GM23338 (cell line): ENCODE data around the gene SH2D3C. TPM values are rescaled to one million over a fixed set of nuclear protein-coding genes. Genes with fewer than 3 reads are reported as not detected.

Experiments
- ATAC-seq: fragments of 200-7000 bp; cut with Tn5 transposase; 3 replicates; pipeline ENCODE4 v1.9.1; 2020
- DNase-seq: peaks from one replicate; pipeline ENCODE4 v3.0.0-alpha.2; 2015; ENCODE audit warnings: low spot score
- H2AFZ ChIP-seq: fragments of 200-600 bp; sonication (generic); 2 replicates; pipeline ENCODE4 v1.8.0; 2016; ENCODE audit warnings: antibody characterized with exemption, mild to moderate bottlenecking, moderate library complexity
- H3F3A ChIP-seq: fragments of 200-600 bp; sonication (generic); replicated peaks from 2 replicates; pipeline ENCODE4 v1.8.0; 2017; ENCODE audit warnings: antibody characterized with exemption, mixed run types, low read depth
- H3K27ac ChIP-seq: fragments of 200-600 bp; sonication (generic); 2 replicates; pipeline ENCODE4 v1.6.1; 2016; ENCODE audit warnings: low read depth
- H3K27me3 ChIP-seq: fragments of 200-600 bp; sonication (generic); 2 replicates; pipeline ENCODE4 v1.8.0; 2016; ENCODE audit warnings: mild to moderate bottlenecking, mixed run types, moderate library complexity; ENCODE audit not compliant: insufficient read depth
- H3K36me3 ChIP-seq: fragments of 200-600 bp; sonication (generic); 2 replicates; pipeline ENCODE4 v1.8.0; 2016; ENCODE audit warnings: mild to moderate bottlenecking; ENCODE audit not compliant: insufficient read depth
- H3K4me1 ChIP-seq: fragments of 200-600 bp; sonication (generic); 2 replicates; pipeline ENCODE4 v1.8.0; 2016; ENCODE audit warnings: mild to moderate bottlenecking, moderate library complexity; ENCODE audit not compliant: insufficient read depth
- H3K4me2 ChIP-seq: fragments of 200-600 bp; sonication (generic); 2 replicates; pipeline ENCODE4 v1.7.1; 2017; ENCODE audit warnings: mixed run types
- H3K4me3 ChIP-seq: fragments of 200-600 bp; sonication (generic); 2 replicates; pipeline ENCODE4 v1.6.1; 2016; ENCODE audit warnings: mixed run types
- H3K79me2 ChIP-seq: fragments of 200-600 bp; sonication (generic); replicated peaks from 2 replicates; pipeline ENCODE4 v1.8.0; 2017; ENCODE audit warnings: mild to moderate bottlenecking; ENCODE audit not compliant: insufficient read depth
- H3K9me2 ChIP-seq: fragments of 200-600 bp; sonication (generic); 2 replicates; pipeline ENCODE4 v1.8.0; 2017; ENCODE audit not compliant: insufficient read depth
- H4K20me1 ChIP-seq: fragments of 200-600 bp; sonication (generic); replicated peaks from 2 replicates; pipeline ENCODE4 v1.8.0; 2017; ENCODE audit warnings: mild to moderate bottlenecking; ENCODE audit not compliant: insufficient read depth
- H3K27ac Mint-ChIP-seq: 2 replicates; pipeline ENCODE4 v1.8.0; 2020; ENCODE audit warnings: inconsistent platforms, mild to moderate bottlenecking, moderate library complexity, mixed read lengths
- H3K27me3 Mint-ChIP-seq: 3 replicates; pipeline ENCODE4 v1.8.0; 2022; ENCODE audit warnings: low read depth, mild to moderate bottlenecking, moderate library complexity, mixed read lengths, inconsistent platforms; ENCODE audit not compliant: insufficient read depth, poor library complexity
- H3K36me3 Mint-ChIP-seq: 3 replicates; pipeline ENCODE4 v1.8.0; 2021; ENCODE audit warnings: low read depth, mild to moderate bottlenecking, inconsistent platforms, moderate library complexity, mixed read lengths
- H3K4me1 Mint-ChIP-seq: 3 replicates; pipeline ENCODE4 v1.8.0; 2020; ENCODE audit warnings: mild to moderate bottlenecking, inconsistent platforms, mixed read lengths
- H3K4me3 Mint-ChIP-seq: 3 replicates; pipeline ENCODE4 v1.8.0; 2021; ENCODE audit warnings: moderate library complexity, mild to moderate bottlenecking, inconsistent platforms, mixed read lengths
- H3K9me3 Mint-ChIP-seq: 3 replicates; pipeline ENCODE4 v1.8.0; 2020; ENCODE audit warnings: moderate library complexity, mild to moderate bottlenecking, inconsistent platforms, mixed read lengths
- CREB1 ChIP-seq: fragments of 250-450 bp; sonication (Bioruptor Pico); IDR thresholded peaks from 2 replicates; pipeline ENCODE4 v1.5.0; 2020; ENCODE audit warnings: low read depth, mild to moderate bottlenecking, moderate library complexity
- EZH2 ChIP-seq: fragments of 200-600 bp; sonication (generic); IDR thresholded peaks from one replicate; pipeline ENCODE4 v1.8.0; 2017; ENCODE audit warnings: antibody characterized with exemption, mild to moderate bottlenecking, low read depth; ENCODE audit not compliant: unreplicated experiment
- EZH2phosphoT487 ChIP-seq: fragments of 200-600 bp; sonication (generic); IDR thresholded peaks from one replicate; pipeline ENCODE4 v1.8.1; 2018; ENCODE audit warnings: antibody characterized with exemption; ENCODE audit not compliant: unreplicated experiment
- JUNB ChIP-seq: IDR thresholded peaks from one replicate; pipeline ENCODE4 v1.6.1; 2016; ENCODE audit warnings: antibody characterized with exemption; ENCODE audit not compliant: unreplicated experiment
- NANOG ChIP-seq: IDR thresholded peaks from 2 replicates; pipeline ENCODE4 v1.6.1; 2016; ENCODE audit warnings: antibody characterized with exemption, borderline replicate concordance
- POLR2AphosphoS5 ChIP-seq: IDR thresholded peaks from 2 replicates; pipeline ENCODE4 v1.6.1; 2016; ENCODE audit warnings: antibody characterized with exemption, low read depth
- STAT1 ChIP-seq: IDR thresholded peaks from one replicate; pipeline ENCODE4 v1.6.1; 2016; ENCODE audit warnings: antibody characterized with exemption; ENCODE audit not compliant: unreplicated experiment
- ZNF114 ChIP-seq: fragments of 250-450 bp; sonication (Bioruptor Pico); IDR thresholded peaks from 2 replicates; pipeline ENCODE4 v1.5.0; 2020; ENCODE audit warnings: mild to moderate bottlenecking, moderate library complexity
- ZNF331 ChIP-seq: fragments of 250-450 bp; sonication (Bioruptor Pico); IDR thresholded peaks from 2 replicates; pipeline ENCODE4 v1.5.0; 2020; ENCODE audit warnings: low read depth, mild to moderate bottlenecking, moderate library complexity
- polyA plus RNA-seq: library from polyadenylated mRNA; unstranded; fragments of >200 nt; fragmentation: Nextera tagmentation; extraction: Ambion mirVana; gene quantifications from 2 replicates; pipeline ENCODE4 v1.2.1, GENCODE V29; 2016
- total RNA-seq: library from RNA; depleted of rRNA; stranded (reverse); fragments of >200 nt; shearing (Covaris generic); gene quantifications from 2 replicates; pipeline ENCODE4 v1.2.3, GENCODE V29; 2014
- TF ChIP-seq, protein P1 (sequence below): IDR thresholded peaks from 2 replicates; pipeline ENCODE4 v1.6.1; 2016; ENCODE audit warnings: antibody characterized with exemption
- TF ChIP-seq, protein P2 (sequence below), 2 experiments: fragments of 200-600 bp in 1 of 2; sonication (generic) in 1 of 2; conservative IDR thresholded peaks; 2 replicates each; pipeline versions ENCODE4 v1.5.1 to v1.6.1; 2016 to 2017; ENCODE audit warnings: antibody characterized with exemption in 2 of 2, low read depth in 2 of 2, mild to moderate bottlenecking in 2 of 2, moderate library complexity in 1 of 2
- TF ChIP-seq, protein P3 (sequence below): IDR thresholded peaks from one replicate; pipeline ENCODE4 v1.6.1; 2018; ENCODE audit warnings: antibody characterized with exemption; ENCODE audit not compliant: unreplicated experiment
- TF ChIP-seq, protein P4 (sequence below): fragments of 250-450 bp; sonication (Bioruptor Pico); IDR thresholded peaks from 2 replicates; pipeline ENCODE4 v1.5.0; 2020; ENCODE audit warnings: mild to moderate bottlenecking, moderate library complexity

Gene SH2D3C
- total and polyA plus RNA-seq, 2 experiments from 2014 or later, result 4.2 to 4.5 TPM

DNA sequence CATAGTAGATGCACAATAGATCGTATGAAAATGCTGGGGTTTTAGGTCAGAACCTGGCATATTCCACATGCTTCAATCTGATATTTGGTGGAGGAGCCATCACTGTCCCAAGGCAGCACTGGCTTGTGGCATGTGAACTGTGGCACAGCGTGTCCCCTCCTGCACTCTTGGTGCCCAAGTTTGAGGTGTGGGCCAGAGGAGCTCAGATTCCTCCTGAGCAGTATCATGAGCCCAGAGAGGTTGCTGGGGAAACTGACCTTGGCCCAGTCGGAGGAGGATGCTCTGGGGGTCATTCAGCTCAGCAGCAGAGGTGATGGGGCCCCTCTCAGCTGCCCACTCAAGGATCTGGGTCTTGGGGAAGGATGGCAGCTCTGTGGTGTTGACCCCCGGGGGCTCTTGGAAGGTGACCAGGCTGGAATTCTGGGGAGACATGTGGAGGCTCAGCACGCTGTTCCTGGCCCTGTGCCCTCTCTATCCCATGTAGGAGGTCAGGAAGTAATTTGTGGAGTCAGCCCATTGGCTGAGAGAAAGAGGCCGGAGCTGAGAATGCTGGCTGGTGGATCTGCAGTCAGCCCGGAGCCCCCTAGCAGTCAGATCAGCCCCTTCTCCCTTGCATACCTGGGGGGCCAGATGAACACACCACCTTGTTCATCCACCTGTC is 47.9 kb upstream of the SH2D3C start:
- Histone ChIP-seq H2AFZ (no peak overlapping the region; the same call in 1 of the 2 replicates), H3K27ac (no peak overlapping the region), H3K4me3 (no peak overlapping the region; the same call in 1 of the 2 replicates), H3K4me1 (peaks cover 8% of the 10 kb centered on the region), H4K20me1 (no peaks in the 10 kb centered on the region), H3K27me3 (peaks cover 12% of the 10 kb centered on the region; the same call in 1 of the 2 replicates), H3F3A (peaks cover 14% of the 10 kb centered on the region), H3K36me3 (no peaks in the 10 kb centered on the region; the same call in 1 of the 2 replicates), H3K79me2 (no peaks in the 10 kb centered on the region), H3K9me2 (no peaks in the 10 kb centered on the region), H3K4me2 (peak overlapping the region; percentile 65; the same call in 1 of the 2 replicates)
- Mint-ChIP-seq H3K4me3 (0 out of 3 replicates have a peak overlapping the region, but pooled peaks have one; percentile 57), H3K4me1 (peaks cover 34% of the 10 kb centered on the region), H3K9me3 (no peaks in the 10 kb centered on the region; the same call in 2 of the 3 replicates), H3K27me3 (peaks cover 18% of the 10 kb centered on the region), H3K27ac (no peak overlapping the region), H3K36me3 (no peaks in the 10 kb centered on the region)
- ATAC-seq, result no peak
- no peak for DNase-seq
- TF ChIP-seq NANOG, result no peak
- TF ChIP-seq, protein P1, sequence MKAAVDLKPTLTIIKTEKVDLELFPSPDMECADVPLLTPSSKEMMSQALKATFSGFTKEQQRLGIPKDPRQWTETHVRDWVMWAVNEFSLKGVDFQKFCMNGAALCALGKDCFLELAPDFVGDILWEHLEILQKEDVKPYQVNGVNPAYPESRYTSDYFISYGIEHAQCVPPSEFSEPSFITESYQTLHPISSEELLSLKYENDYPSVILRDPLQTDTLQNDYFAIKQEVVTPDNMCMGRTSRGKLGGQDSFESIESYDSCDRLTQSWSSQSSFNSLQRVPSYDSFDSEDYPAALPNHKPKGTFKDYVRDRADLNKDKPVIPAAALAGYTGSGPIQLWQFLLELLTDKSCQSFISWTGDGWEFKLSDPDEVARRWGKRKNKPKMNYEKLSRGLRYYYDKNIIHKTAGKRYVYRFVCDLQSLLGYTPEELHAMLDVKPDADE, result no peak
- TF ChIP-seq EZH2, result no peak
- TF ChIP-seq EZH2phosphoT487, result no peak
- no peak for TF ChIP-seq ZNF331
- TF ChIP-seq STAT1, result no peak
- no peak for TF ChIP-seq ZNF114 (CRISPR knock-in tag)
- no peak for TF ChIP-seq CREB1
- TF ChIP-seq POLR2AphosphoS5, result no peak
- no peak for TF ChIP-seq JUNB
- TF ChIP-seq, protein P2, sequence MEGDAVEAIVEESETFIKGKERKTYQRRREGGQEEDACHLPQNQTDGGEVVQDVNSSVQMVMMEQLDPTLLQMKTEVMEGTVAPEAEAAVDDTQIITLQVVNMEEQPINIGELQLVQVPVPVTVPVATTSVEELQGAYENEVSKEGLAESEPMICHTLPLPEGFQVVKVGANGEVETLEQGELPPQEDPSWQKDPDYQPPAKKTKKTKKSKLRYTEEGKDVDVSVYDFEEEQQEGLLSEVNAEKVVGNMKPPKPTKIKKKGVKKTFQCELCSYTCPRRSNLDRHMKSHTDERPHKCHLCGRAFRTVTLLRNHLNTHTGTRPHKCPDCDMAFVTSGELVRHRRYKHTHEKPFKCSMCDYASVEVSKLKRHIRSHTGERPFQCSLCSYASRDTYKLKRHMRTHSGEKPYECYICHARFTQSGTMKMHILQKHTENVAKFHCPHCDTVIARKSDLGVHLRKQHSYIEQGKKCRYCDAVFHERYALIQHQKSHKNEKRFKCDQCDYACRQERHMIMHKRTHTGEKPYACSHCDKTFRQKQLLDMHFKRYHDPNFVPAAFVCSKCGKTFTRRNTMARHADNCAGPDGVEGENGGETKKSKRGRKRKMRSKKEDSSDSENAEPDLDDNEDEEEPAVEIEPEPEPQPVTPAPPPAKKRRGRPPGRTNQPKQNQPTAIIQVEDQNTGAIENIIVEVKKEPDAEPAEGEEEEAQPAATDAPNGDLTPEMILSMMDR (conservative IDR thresholded peaks at IDR 0.05; ENCODE audit: low read depth in 2 of 2), result no peak
- TF ChIP-seq, protein P3, sequence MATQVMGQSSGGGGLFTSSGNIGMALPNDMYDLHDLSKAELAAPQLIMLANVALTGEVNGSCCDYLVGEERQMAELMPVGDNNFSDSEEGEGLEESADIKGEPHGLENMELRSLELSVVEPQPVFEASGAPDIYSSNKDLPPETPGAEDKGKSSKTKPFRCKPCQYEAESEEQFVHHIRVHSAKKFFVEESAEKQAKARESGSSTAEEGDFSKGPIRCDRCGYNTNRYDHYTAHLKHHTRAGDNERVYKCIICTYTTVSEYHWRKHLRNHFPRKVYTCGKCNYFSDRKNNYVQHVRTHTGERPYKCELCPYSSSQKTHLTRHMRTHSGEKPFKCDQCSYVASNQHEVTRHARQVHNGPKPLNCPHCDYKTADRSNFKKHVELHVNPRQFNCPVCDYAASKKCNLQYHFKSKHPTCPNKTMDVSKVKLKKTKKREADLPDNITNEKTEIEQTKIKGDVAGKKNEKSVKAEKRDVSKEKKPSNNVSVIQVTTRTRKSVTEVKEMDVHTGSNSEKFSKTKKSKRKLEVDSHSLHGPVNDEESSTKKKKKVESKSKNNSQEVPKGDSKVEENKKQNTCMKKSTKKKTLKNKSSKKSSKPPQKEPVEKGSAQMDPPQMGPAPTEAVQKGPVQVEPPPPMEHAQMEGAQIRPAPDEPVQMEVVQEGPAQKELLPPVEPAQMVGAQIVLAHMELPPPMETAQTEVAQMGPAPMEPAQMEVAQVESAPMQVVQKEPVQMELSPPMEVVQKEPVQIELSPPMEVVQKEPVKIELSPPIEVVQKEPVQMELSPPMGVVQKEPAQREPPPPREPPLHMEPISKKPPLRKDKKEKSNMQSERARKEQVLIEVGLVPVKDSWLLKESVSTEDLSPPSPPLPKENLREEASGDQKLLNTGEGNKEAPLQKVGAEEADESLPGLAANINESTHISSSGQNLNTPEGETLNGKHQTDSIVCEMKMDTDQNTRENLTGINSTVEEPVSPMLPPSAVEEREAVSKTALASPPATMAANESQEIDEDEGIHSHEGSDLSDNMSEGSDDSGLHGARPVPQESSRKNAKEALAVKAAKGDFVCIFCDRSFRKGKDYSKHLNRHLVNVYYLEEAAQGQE, result no peak
- TF ChIP-seq, protein P4, sequence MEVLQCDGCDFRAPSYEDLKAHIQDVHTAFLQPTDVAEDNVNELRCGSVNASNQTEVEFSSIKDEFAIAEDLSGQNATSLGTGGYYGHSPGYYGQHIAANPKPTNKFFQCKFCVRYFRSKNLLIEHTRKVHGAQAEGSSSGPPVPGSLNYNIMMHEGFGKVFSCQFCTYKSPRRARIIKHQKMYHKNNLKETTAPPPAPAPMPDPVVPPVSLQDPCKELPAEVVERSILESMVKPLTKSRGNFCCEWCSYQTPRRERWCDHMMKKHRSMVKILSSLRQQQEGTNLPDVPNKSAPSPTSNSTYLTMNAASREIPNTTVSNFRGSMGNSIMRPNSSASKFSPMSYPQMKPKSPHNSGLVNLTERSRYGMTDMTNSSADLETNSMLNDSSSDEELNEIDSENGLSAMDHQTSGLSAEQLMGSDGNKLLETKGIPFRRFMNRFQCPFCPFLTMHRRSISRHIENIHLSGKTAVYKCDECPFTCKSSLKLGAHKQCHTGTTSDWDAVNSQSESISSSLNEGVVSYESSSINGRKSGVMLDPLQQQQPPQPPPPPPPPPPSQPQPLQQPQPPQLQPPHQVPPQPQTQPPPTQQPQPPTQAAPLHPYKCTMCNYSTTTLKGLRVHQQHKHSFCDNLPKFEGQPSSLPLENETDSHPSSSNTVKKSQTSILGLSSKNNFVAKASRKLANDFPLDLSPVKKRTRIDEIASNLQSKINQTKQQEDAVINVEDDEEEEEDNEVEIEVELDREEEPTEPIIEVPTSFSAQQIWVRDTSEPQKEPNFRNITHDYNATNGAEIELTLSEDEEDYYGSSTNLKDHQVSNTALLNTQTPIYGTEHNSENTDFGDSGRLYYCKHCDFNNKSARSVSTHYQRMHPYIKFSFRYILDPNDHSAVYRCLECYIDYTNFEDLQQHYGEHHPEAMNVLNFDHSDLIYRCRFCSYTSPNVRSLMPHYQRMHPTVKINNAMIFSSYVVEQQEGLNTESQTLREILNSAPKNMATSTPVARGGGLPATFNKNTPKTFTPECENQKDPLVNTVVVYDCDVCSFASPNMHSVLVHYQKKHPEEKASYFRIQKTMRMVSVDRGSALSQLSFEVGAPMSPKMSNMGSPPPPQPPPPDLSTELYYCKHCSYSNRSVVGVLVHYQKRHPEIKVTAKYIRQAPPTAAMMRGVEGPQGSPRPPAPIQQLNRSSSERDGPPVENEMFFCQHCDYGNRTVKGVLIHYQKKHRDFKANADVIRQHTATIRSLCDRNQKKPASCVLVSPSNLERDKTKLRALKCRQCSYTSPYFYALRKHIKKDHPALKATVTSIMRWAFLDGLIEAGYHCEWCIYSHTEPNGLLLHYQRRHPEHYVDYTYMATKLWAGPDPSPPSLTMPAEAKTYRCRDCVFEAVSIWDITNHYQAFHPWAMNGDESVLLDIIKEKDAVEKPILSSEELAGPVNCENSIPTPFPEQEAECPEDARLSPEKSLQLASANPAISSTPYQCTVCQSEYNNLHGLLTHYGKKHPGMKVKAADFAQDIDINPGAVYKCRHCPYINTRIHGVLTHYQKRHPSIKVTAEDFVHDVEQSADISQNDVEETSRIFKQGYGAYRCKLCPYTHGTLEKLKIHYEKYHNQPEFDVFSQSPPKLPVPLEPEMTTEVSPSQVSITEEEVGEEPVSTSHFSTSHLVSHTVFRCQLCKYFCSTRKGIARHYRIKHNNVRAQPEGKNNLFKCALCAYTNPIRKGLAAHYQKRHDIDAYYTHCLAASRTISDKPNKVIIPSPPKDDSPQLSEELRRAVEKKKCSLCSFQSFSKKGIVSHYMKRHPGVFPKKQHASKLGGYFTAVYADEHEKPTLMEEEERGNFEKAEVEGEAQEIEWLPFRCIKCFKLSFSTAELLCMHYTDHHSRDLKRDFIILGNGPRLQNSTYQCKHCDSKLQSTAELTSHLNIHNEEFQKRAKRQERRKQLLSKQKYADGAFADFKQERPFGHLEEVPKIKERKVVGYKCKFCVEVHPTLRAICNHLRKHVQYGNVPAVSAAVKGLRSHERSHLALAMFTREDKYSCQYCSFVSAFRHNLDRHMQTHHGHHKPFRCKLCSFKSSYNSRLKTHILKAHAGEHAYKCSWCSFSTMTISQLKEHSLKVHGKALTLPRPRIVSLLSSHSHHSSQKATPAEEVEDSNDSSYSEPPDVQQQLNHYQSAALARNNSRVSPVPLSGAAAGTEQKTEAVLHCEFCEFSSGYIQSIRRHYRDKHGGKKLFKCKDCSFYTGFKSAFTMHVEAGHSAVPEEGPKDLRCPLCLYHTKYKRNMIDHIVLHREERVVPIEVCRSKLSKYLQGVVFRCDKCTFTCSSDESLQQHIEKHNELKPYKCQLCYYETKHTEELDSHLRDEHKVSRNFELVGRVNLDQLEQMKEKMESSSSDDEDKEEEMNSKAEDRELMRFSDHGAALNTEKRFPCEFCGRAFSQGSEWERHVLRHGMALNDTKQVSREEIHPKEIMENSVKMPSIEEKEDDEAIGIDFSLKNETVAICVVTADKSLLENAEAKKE, result no peak
